HepG2 (cell line): ENCODE results near the gene CDH13. TPM values are rescaled to one million over a fixed set of nuclear protein-coding genes. Genes with fewer than 3 reads are reported as not detected.

Experiments
- ATAC-seq: fragments of 200-7000 bp; cut with Tn5 transposase; 3 replicates; pipeline ENCODE4 v1.9.1; 2020; ENCODE audit warnings: mild to moderate bottlenecking, moderate library complexity
- BruUV-seq: library from RNA; stranded (reverse); fragments of 400-500 nt; replicated peaks from 2 replicates; lab custom pipeline; 2021; lab: Mats Ljungman, UMichigan
- CTCF ChIA-PET: fragments of 300-600 bp; formaldehyde crosslinking; extraction: SDS; loops from one replicate; lab custom pipeline; 2021; ENCODE audit warnings: low total read pairs, inconsistent platforms, low intra/inter-chr PET ratio; lab: Yijun Ruan, JAX
- POLR2A ChIA-PET: fragments of 350-600 bp; sonication (Branson Sonifier 250); formaldehyde crosslinking; loops from one replicate; lab custom pipeline; 2020; ENCODE audit warnings: antibody characterized with exemption, inconsistent platforms; lab: Yijun Ruan, JAX
- DNase-seq: peaks from one replicate; pipeline ENCODE4 v3.0.0-alpha.2; 2015; ENCODE audit warnings: low spot score
- FAIRE-seq: peaks from 3 replicates; lab custom pipeline; 2011; peaks lifted over from hg19 to GRCh38; lab: Jason Lieb, UNC
- H2AFZ ChIP-seq: one replicate; pipeline ENCODE4 v1.6.1; 2011; ENCODE audit warnings: low read length, inconsistent platforms
- H3K27ac ChIP-seq: fragments of 300-600 bp; 3 replicates; pipeline ENCODE4 v1.8.0; 2011; ENCODE audit warnings: mixed run types, mild to moderate bottlenecking, mixed read lengths, low read length, inconsistent platforms; ENCODE audit not compliant: insufficient read depth; ENCODE audit errors: extremely low read length
- H3K27me3 ChIP-seq, 2 experiments: fragments of 200-600 bp in 1 of 2; 2 replicates in 1 of 2; 3 replicates in 1 of 2; pipeline versions ENCODE4 v1.6.0 to v1.8.0; 2011; ENCODE audit warnings: low read length in 2 of 2, mild to moderate bottlenecking in 2 of 2, moderate library complexity in 2 of 2, inconsistent platforms in 1 of 2; ENCODE audit not compliant: insufficient read depth in 2 of 2, control insufficient read depth in 1 of 2
- H3K36me3 ChIP-seq, 2 experiments: fragments of 200-600 bp in 1 of 2; replicated peaks in 1 of 2; 2 replicates in 1 of 2; 3 replicates in 1 of 2; pipeline versions ENCODE4 v1.5.1 to v1.8.0; 2011; ENCODE audit warnings: low read length in 2 of 2, inconsistent platforms in 1 of 2; ENCODE audit not compliant: insufficient read depth in 2 of 2, control insufficient read depth in 1 of 2
- H3K4me1 ChIP-seq: 2 replicates; pipeline ENCODE4 v1.5.1; 2012; ENCODE audit warnings: low read length, inconsistent platforms; ENCODE audit not compliant: insufficient read depth
- H3K4me2 ChIP-seq: 2 replicates; pipeline ENCODE4 v1.6.0; 2011; ENCODE audit warnings: low read depth, low read length, inconsistent platforms
- H3K4me3 ChIP-seq, 3 experiments: fragments of 200-600 bp in 1 of 3; sonication (generic), shearing (Covaris generic) in 1 of 3; replicated peaks in 1 of 3; 2 replicates each; pipeline ENCODE4 v1.5.1; 2011 to 2016; ENCODE audit warnings: low read length in 3 of 3, inconsistent platforms in 2 of 3, low read depth in 2 of 3, mild to moderate bottlenecking in 2 of 3, control low read depth in 1 of 3, mixed read lengths in 1 of 3; ENCODE audit not compliant: insufficient read depth in 1 of 3
- H3K79me2 ChIP-seq: one replicate; pipeline ENCODE4 v1.6.1; 2011; ENCODE audit warnings: low read length, inconsistent platforms; ENCODE audit not compliant: insufficient read depth
- H3K9ac ChIP-seq: 2 replicates; pipeline ENCODE4 v1.6.0; 2011; ENCODE audit warnings: mild to moderate bottlenecking, low read depth, low read length, inconsistent platforms; ENCODE audit not compliant: insufficient read depth
- H3K9me3 ChIP-seq: 2 replicates; pipeline ENCODE4 v1.5.1; 2012; ENCODE audit warnings: mild to moderate bottlenecking, low read length
- H4K20me1 ChIP-seq: 2 replicates; pipeline ENCODE4 v1.6.0; 2011; ENCODE audit warnings: inconsistent platforms, mild to moderate bottlenecking, low read length, moderate library complexity; ENCODE audit not compliant: insufficient read depth
- MZF1 ChIP-seq: sonication (generic); formaldehyde crosslinking; IDR thresholded peaks from 2 replicates; pipeline ENCODE4 v1.8.1; 2023; ENCODE audit warnings: mild to moderate bottlenecking, missing genetic modification reagents, borderline replicate concordance
- SOX13 ChIP-seq, 3 experiments: fragments of 450-650 bp in 1 of 3; sonication (generic) in 1 of 3; formaldehyde crosslinking in 1 of 3; IDR thresholded peaks in 2 of 3; conservative IDR thresholded peaks in 1 of 3; 2 replicates each; pipeline versions ENCODE4 v1.5.0 to v1.6.1; 2016 to 2020; ENCODE audit warnings: antibody characterized with exemption in 1 of 3, mild to moderate bottlenecking in 1 of 3, missing compliant biosample characterization in 1 of 3, missing genetic modification reagents in 1 of 3, moderate library complexity in 1 of 3
- ZNF317 ChIP-seq: sonication (generic); formaldehyde crosslinking; IDR thresholded peaks from 2 replicates; pipeline ENCODE4 v1.5.0; 2020; ENCODE audit warnings: mild to moderate bottlenecking, missing genetic modification reagents
- WGBS: methylation state at CpG from one replicate; pipeline ENCODE4 v1.1.6; 2017; ENCODE audit warnings: low lambda C conversion rate; 5-methylcytosine and 5-hydroxymethylcytosine counted together
- in situ Hi-C: cut with HindIII; loops from 2 replicates; pipeline ENCODE4 v1.10.0; 2017; ENCODE audit warnings: low pct_unique_long_range_greater_than_20kb; ENCODE audit not compliant: extremely low pct_ligation_motif_present
- intact Hi-C: fragments of 100-400 bp; cut with micrococcal nuclease; formaldehyde crosslinking; loops from one replicate; pipeline ENCODE4 v1.10.0; 2022; ENCODE audit not compliant: unreplicated experiment
- polyA plus RNA-seq, 8 experiments: library from polyadenylated mRNA; depleted of rRNA in 3 of 8; stranded (reverse) in 7 of 8; unstranded in 1 of 8; fragments of >200 nt; fragmentation: Illumina TruSeq in 4 of 8; extraction: Trizol in 4 of 8; gene quantifications; 2 replicates each; pipeline versions ENCODE4 v1.2.1 to v1.2.3, GENCODE V29; 2011 to 2016; ENCODE audit warnings: low read depth in 4 of 8, missing spikeins in 1 of 8, mixed read lengths in 1 of 8; ENCODE audit not compliant: insufficient read depth in 1 of 8
- total RNA-seq, 5 experiments: library from RNA; depleted of rRNA; stranded (reverse); fragments of >200 nt; fragmentation: Illumina TruSeq; extraction: Trizol; gene quantifications; 2 replicates each; pipeline ENCODE4 v1.2.3, GENCODE V29; 2016; ENCODE audit warnings: low read depth in 1 of 5
- TF ChIP-seq, protein P1 (sequence below): sonication (generic); formaldehyde crosslinking; IDR thresholded peaks from 2 replicates; pipeline ENCODE4 v1.4.0; 2020; ENCODE audit warnings: missing genetic modification reagents

Gene CDH13
- total and polyA plus RNA-seq, 2 of the 13 experiments (the other 11 are each of a cell fraction or from before 2014, with no cell fraction given): not detected

GRCh38 chr16:83755391-83755790, 1128.6 kb downstream of the CDH13 start:
- Histone ChIP-seq H4K20me1 (no peaks in the 10 kb centered on the region), H3K79me2 (no peaks in the 10 kb centered on the region), H3K4me3 (no peak overlapping the region), H3K9me3 (peaks cover 13% of the 10 kb centered on the region), H3K36me3 (no peaks in the 10 kb centered on the region), H3K4me1 (peaks cover 10% of the 10 kb centered on the region; the same call in 1 of the 2 replicates), H3K4me2 (no peak overlapping the region), H2AFZ (no peak overlapping the region), H3K27ac (no peak overlapping the region), H3K27me3 (peaks cover 0 to 3% of the 10 kb centered on the region in 2 experiments; a peak in 1 of 5 replicates), H3K9ac (no peak overlapping the region)
- TF ChIP-seq ZNF317 (peak; percentile 96), MZF1 (CRISPR knock-in tag) (no peak)
- BruUV-seq: no TSS peak
- DNase-seq: no peak
- ChIA-PET CTCF (no interaction called here), POLR2A (no interaction called here)
- intact Hi-C loops: no loop called here
- no peak for FAIRE-seq
- in situ Hi-C loops: no loop called here
- no peak for ATAC-seq

DNA sequence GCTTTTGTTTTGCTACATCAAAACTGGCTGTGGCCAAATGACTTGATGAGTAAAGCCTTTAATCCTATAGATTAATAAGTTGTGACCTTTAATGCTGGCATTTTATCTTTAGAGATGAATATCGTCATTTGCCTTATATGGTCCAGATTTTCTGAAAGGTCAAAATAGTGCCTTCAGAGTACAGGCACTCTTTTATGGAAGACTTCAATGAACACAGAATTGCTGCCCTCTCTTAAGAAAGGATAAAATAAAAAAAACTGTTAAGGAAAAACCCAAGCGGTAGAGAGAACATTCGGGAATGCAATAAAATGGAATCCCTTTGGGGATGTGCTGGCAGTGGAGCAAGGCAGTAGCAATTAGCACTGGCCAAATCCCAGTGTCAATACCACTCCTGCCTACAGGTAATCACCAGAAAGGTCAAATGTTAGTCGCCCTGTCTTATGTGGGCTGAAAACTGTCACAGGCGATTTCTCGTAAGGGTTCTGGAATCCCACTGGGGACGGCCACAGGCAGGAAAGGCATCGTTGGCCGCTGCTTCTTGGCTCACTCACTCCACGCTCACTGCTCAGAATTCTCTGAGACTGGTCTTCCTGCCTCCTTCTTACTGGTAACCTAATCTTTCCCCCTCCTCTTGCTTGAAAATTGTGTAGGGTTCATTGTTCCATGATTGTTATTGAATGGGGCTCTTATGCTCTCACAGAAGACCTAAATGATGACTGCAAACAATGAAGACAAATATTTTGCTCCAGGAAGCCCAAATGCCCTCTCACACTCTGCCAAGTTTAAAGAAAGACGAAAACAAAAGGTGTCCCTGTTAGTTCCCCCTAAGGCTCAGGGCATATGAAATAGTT, 1135.6 kb downstream of the CDH13 start:
- in situ Hi-C loops: no loop called here
- H3K27me3 ChIP-seq: no peaks in the 10 kb centered on the region; a peak in 1 of 5 replicates
- FAIRE-seq: no peak
- intact Hi-C loops: no loop called here
- no peaks in the 10 kb centered on the region for H3K36me3 ChIP-seq
- no peak overlapping the region for H3K4me2 ChIP-seq
- H3K27ac ChIP-seq: no peak overlapping the region
- no peak for DNase-seq
- no peaks in the 10 kb centered on the region for H4K20me1 ChIP-seq
- CTCF ChIA-PET: no interaction called here
- peaks cover 9% of the 10 kb centered on the region; the same call in 1 of the 2 replicates for H3K9me3 ChIP-seq
- H3K9ac ChIP-seq: no peak overlapping the region
- no peak overlapping the region for H3K4me3 ChIP-seq
- BruUV-seq: no TSS peak
- POLR2A ChIA-PET: no interaction called here
- no peak for TF ChIP-seq SOX13 (IDR thresholded peaks at IDR 0.05)
- TF ChIP-seq SOX13 (CRISPR knock-in tag; conservative IDR thresholded peaks at IDR 0.05 in 1 of 2, IDR thresholded peaks at IDR 0.05 in 1 of 2): peak in 1 of 2 experiments; percentile 45; a peak in 1 of 4 replicates
- TF ChIP-seq, protein P1, sequence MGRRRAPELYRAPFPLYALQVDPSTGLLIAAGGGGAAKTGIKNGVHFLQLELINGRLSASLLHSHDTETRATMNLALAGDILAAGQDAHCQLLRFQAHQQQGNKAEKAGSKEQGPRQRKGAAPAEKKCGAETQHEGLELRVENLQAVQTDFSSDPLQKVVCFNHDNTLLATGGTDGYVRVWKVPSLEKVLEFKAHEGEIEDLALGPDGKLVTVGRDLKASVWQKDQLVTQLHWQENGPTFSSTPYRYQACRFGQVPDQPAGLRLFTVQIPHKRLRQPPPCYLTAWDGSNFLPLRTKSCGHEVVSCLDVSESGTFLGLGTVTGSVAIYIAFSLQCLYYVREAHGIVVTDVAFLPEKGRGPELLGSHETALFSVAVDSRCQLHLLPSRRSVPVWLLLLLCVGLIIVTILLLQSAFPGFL (CRISPR knock-in tag): no peak
- TF ChIP-seq, all 625 proteins: peak for 1
- no peak overlapping the region for H2AFZ ChIP-seq
- H3K4me1 ChIP-seq: peaks cover 9% of the 10 kb centered on the region; the same call in 1 of the 2 replicates
- no peaks in the 10 kb centered on the region for H3K79me2 ChIP-seq
- no peak for ATAC-seq
- WGBS: 17% methylated on average over 11 of the region's 11 CpGs
